NT2/D1 (cell line): Measurements from ENCODE around the gene GPATCH11.

Experiments used
- SUZ12 ChIP-seq: IDR thresholded peaks from 2 replicates; pipeline ENCODE4 v1.6.1; 2011; ENCODE audit not compliant: insufficient read length, insufficient read depth; ENCODE audit errors: extremely low read depth
- YY1 ChIP-seq: IDR thresholded peaks from 2 replicates; pipeline ENCODE4 v1.6.1; 2011; ENCODE audit not compliant: insufficient read length, insufficient read depth
- ZNF274 ChIP-seq: IDR thresholded peaks from 2 replicates; pipeline ENCODE4 v1.6.1; 2011; ENCODE audit warnings: mild to moderate bottlenecking, low read depth, low read length

- no peak for TF ChIP-seq YY1
- no peak for TF ChIP-seq ZNF274
- TF ChIP-seq SUZ12, result no peak
Measured at GRCh38 chr2:37102588-37102987, 18.3 kb downstream of the GPATCH11 start.
